Inflammatory macrophage treated with lipopolysaccharide for 1 hour (primary cell): ENCODE data around the gene CDC42EP3.

Experiments used
- DNase-seq, 2 donors: peaks; one replicate each; pipeline ENCODE4 v3.0.0-alpha.2; 2020 to 2022

The CDC42EP3 gene

DNA sequence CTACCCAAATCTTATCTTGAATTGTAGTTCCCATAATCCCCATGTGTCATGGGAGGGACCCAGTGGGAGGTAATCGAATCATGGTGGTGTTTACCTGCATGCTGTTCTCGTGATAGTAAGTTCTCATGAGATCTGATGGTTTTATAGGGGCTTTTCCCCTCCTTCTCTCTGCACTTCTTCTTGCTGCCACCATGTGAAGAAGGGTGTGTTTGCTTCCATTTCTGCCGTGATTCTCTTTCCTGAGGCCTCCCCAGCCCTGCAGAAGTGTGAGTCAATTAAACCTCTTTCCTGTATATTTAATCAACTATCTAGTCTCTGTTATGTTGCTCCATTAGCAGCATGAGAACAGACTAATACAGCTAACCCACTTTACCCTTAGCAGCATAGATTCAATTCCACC, 37.6 kb downstream of the CDC42EP3 start:
- no peak for DNase-seq

- DNase-seq = no peak
Observed at GRCh38 chr2:37633234-37633633, 38.2 kb downstream of the CDC42EP3 start.

DNA sequence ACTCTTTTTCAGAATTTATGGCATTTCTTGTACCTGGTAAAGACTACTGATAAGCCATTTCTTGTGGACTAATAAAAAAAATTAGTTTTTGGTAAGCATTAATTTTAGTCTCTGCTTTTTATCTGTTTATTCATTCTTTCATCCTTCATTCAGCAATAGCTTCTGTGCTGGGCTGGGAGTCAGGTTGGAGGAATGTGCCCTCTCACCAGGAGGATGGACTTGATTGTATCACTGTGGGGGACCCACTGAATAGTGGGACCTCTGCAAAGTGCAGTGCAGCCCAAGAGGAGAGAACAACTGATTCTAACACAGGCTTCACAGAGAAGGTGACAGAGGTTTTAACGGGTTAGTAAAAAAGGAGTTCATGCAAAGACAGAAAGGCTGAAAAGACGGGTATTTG, 39.1 kb downstream of the CDC42EP3 start:
- DNase-seq = no peak

GRCh38 chr2:37631698-37632097, 39.7 kb downstream of the CDC42EP3 start:
- DNase-seq = no peak

- DNase-seq = no peak
Observed at GRCh38 chr2:37631292-37631691, 40.1 kb downstream of the CDC42EP3 start.

GRCh38 chr2:37630776-37631175, 40.7 kb downstream of the CDC42EP3 start:
- DNase-seq = peak in 1 of 2 donors; percentile 68

- DNase-seq = no peak
Observed at GRCh38 chr2:37630301-37630700, 41.1 kb downstream of the CDC42EP3 start.

DNA sequence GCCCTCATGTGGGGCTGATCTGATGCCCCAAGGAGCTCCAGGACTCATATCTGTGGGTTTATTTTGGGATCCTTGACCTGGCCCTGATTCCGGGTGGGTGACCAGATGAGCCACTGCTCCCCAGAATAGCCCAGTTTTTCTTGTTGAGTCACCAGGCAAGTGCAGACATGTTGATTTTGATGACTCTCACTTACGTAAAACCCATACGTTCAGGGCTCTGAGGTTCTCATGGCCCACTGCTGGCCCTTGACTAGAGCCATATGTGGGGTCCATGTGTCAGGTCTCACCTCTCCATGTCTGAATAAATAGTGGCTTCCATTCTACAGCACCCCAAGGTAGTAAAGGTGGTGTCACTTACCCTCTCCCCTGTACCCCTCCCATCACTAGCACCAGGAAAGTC, 41.9 kb downstream of the CDC42EP3 start:
- DNase-seq = no peak

GRCh38 chr2:37627710-37628109, 43.7 kb downstream of the CDC42EP3 start:
- DNase-seq = peak; percentile 70 to 92

GRCh38 chr2:37625796-37626571, 45.5 kb downstream of the CDC42EP3 start:
- DNase-seq = peak in 1 of 2 donors; percentile 57

- no peak for DNase-seq
Observed at GRCh38 chr2:37625156-37625555, 46.3 kb downstream of the CDC42EP3 start.

DNA sequence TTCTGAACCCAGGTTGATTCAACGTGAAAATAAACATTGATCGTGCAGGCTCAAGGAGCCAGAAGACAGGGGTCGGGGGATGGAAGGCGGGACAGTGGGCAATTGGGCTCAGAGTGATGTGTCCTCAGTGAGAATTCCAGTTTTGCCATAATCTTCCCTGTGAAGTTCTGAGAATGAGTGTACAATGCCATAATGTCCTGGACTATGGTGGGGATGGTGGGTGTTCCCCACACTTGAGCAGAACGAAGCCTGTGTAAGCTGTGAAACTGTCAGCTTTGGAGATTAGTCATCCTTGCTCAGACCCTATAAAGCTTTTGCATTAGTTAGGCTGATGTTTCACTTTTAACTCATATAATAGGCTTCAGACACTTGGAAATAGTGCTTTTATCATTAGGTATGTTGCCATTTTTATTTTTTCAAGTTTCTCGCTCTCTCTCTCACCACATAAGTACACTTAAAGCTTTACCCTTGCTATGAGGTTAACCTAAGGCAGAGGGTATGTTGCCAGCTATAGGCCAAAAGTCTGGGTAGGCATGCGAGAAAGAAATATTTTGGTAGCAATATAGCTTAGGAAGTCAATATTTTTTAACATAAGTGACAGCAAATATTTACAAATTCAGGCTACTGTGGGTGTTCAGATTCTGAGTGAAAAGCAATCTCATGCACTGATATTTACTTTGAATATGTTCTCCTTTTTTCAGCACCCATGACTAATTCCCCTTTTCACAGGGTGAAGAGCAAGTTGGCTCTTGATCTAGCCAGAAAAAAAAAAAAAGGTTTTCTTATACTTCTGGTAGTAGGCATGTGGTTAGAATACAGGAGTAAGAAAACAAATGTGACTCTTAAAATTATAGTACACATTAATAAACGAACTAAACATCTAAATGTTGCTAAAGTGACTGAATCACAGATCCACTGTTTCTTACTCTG, 47.2 kb downstream of the CDC42EP3 start:
- DNase-seq = peak; percentile 60 to 79

DNA sequence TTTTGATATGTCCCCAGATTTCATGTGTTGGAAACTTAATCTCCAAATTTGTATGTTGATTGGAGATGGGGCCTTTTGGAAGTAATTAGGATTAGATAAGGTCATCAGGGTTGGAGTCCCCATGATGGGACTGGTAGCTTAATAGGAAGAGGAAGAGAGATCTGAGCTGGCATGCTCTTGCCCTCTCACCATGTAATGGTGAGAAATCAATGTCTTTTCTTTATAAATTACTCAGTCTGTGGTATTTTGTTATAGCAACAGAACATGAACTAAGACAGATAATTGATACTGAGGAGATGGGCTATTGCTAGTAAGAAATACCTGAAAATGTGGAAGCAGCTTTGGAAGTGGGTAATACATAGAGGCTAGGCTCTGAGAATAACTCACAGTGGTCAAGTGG, 48.0 kb downstream of the CDC42EP3 start:
- no peak for DNase-seq

DNA sequence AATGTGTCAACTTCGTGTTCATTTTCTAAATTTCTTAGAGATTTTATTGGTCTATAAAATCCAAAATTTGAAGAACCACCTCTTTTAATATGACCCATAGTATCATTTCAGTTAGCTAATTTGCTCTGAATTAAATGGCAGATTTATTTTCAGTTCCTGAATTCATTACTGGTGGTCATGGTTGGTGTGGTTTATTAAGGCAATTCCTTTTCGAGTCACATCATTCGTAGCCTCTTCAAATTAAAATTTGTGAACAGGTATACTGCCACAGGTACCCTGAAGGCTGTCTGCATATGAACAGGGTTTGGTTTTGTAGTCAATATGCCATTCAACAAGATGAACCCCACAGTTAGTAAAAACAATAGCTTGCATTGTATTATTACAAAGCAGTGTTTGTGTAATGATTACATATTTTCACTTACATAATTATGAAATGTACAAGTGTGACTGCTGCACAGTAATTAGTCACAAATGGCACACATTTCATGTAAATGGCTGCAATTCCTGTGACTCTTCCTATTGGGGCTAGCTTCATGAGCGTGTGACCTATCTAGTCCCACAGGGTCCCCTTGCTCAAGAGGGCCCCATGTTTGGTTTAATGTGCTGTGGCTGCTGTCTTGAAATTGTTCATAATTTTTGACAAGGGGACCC, 48.9 kb downstream of the CDC42EP3 start:
- DNase-seq = peak; percentile 56 to 76

DNA sequence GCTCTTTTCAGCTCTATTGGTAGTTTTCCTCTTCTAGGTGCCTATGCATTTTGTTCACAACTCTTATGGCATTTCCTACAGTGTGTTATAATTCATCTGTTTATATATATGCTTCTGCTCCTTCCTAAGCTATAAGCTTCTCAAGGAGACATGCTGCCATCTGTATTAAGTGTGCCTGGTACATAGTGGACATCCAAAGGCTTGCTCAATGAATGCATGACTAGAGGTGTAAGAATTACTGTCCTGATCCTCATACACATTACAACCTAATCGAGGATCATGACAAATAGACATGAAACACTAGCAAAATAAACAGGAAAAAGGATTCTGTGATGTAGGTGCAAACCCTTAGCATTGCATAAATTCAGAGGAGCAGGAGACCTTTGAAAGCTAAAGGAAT, 50.2 kb downstream of the CDC42EP3 start:
- DNase-seq = no peak

DNA sequence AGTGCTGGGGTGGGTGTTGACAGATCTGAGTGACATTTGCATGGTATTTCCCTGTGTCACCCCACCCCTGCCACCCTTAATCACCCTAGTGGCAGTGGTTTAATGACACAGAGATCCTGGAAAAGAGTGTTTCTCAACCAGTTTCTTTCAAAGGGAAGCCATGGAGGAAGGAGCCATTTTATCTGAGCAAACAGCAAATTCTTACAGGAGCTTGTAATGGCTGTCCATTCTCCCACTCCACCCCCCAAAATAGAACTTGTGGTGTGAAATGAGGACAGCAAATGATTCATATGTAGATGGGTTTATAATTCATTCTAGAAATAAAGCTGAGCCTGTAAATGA, 51.5 kb downstream of the CDC42EP3 start:
- DNase-seq = peak; percentile 70 to 88

GRCh38 chr2:37619230-37619958, 52.0 kb downstream of the CDC42EP3 start:
- DNase-seq = no peak

DNA sequence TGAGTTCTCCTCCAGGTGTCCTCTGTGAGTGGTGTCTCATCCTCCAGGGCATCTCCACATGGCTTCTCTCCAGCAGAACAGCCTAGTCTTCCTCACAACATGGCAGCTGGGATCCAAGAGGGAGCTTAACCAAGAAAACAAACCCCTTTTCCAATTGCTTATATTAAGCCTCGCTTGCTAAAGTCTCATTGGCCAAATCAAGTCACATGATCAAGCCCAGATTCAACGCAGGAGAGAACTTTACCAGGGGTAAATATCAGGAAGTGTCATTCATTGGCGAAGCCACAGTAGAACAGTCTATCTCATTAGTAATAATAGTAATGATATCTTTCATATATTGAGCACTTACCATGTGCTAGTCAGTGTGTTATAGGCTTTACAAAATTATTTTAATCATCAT, 53.1 kb downstream of the CDC42EP3 start:
- DNase-seq = no peak

DNA sequence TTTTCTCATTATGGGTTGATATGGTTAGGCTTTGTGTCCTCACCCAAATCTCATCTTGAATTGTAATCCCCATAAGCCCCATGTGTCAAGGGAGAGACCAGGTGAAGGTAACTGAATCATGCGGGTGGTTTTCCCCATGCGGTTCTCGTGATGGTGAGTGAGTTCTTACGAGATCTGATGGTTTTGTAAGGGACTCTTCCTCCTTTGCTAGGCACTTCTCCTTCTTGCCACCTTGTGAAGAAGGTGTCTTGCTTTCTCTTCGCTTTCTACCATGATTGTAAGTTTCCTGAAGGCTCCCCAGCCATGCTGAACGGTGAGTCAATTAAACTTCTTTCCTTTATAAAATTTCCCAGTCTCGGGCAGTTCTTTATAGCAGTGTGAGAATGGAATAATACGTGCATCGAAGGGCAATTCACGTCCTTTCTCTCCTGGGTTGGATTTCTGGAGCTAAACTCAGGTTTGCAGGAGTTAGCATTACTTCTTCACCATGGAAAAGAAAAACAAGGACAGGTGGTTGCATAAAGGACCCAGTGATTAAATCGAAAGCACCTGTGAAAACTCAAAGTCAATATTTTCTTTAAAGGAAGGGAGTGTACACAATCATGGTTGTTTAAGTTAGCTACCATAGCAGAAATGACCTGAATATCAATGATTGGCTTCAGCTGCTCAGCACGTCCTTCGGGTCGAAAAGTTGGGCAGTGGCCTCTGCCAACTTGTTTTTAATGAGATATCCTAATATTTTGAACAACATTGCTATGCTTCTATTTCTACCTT, 54.1 kb downstream of the CDC42EP3 start:
- DNase-seq = peak; percentile 44 to 77

- no peak for DNase-seq
Observed at GRCh38 chr2:37616677-37617005, 54.8 kb downstream of the CDC42EP3 start.

DNA sequence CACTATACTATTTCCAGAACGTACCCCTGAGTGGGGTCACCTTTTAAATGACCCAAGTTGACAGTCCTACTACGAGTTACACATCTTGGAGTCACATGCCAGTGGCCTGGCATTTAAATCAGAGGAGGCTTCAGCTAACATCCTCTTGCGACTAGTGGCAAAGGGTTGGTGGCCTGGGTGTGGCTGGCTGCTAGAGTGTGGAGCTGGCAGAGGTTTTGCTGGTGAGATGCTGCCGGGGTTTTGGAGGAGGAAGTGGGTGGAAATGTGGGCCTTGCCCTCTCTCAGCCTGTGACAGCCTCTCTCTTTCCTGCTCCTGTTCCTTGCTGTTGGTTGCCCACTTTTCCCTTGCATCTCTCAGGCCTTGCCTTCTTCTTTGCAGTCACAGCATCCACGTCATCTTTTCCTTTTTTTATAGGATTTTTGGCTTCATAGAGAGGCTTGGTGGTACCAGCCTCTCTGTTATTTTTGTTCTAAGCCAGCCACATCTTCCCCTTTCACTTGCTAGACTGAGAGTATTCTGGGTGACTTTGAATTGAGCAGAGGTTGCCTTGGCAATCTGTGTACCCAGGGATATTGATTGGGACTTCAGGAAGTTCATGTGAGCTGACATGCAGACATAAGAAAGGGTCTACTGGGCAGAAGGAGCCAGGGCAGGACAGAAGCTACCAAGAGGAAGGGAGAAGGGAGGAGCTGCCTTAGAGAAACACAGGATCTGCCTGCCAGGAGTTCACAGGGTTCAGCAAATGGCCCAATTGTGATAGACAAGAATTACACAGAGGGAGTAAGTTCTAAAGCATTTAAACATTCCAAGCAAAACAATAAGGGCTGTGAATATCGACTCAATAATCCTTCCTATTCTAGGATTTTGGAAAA, 55.4 kb downstream of the CDC42EP3 start:
- peak; percentile 60 to 65 for DNase-seq
